Ovary (tissue), 9 donors: ENCODE results near the gene TGFB1. TPM values are rescaled to one million over a fixed set of nuclear protein-coding genes. Genes with fewer than 3 reads are reported as not detected.
"Not testable (repeated sequence)": the region's sequence is repeated elsewhere in the genome, so short reads cannot be mapped to it uniquely, and the experiment has no call there.

Source experiments
- DNase-seq, 5 donors: peaks; one replicate each; pipeline ENCODE4 v3.0.0-alpha.2; 2019 to 2020
- H3K27ac ChIP-seq, 2 donors: fragments of 200-600 bp; one replicate each; pipeline versions ENCODE4 v1.5.1 to v1.8.0; 2019 to 2022
- H3K27me3 ChIP-seq: fragments of 200-600 bp; one replicate; pipeline ENCODE4 v1.8.0; 2022
- H3K36me3 ChIP-seq: fragments of 200-600 bp; sonication (generic); one replicate; pipeline ENCODE4 v1.5.1; 2019
- H3K4me1 ChIP-seq: one replicate; pipeline ENCODE4 v1.8.1; 2013; ENCODE audit warnings: mild to moderate bottlenecking, moderate library complexity; ENCODE audit not compliant: insufficient read depth
- H3K4me3 ChIP-seq: fragments of 200-600 bp; sonication (generic); one replicate; pipeline ENCODE4 v1.5.1; 2017
- H3K9me3 ChIP-seq, 2 donors: fragments of 200-600 bp in 1 of 2; sonication (generic) in 1 of 2; one replicate each; pipeline versions ENCODE4 v1.5.1 to v1.8.1; 2013 to 2019; ENCODE audit warnings: mild to moderate bottlenecking in 1 of 2, moderate library complexity in 1 of 2
- EP300 ChIP-seq: sonication (generic); formaldehyde crosslinking; IDR thresholded peaks from one replicate; pipeline ENCODE4 v1.6.1; 2017; ENCODE audit warnings: antibody characterized with exemption
- POLR2A ChIP-seq: fragments of 450-650 bp; IDR thresholded peaks from one replicate; pipeline ENCODE4 v1.6.1; 2017; ENCODE audit warnings: antibody characterized with exemption, mild to moderate bottlenecking, moderate library complexity
- WGBS, 3 donors: extraction: QIAGEN DNeasy Blood & Tissue Kit in 1 of 3; methylation state at CpG; one replicate each; pipeline versions ENCODE4 v1.1.5 to v1.1.7; 2013 to 2017; 5-methylcytosine and 5-hydroxymethylcytosine counted together
- intact Hi-C, 4 donors: fragments of 100-400 bp; cut with DNase I; formaldehyde crosslinking; loops; one replicate each; pipeline versions ENCODE4 v1.11.0 to v1.15.1; 2022 to 2023
- polyA plus RNA-seq, 2 donors: library from polyadenylated mRNA; stranded (reverse); fragments of 200-250 nt in 1 of 2; fragments of 350-450 nt in 1 of 2; fragmentation: Illumina TruSeq in 1 of 2; extraction: RNeasy Lipid Tissue Mini Kit (QIAGEN cat#74804) in 1 of 2; gene quantifications; one replicate each; pipeline ENCODE4 v1.2.3, GENCODE V29; 2013 to 2014
- small RNA-seq: library from RNA; depleted of rRNA; stranded (forward); fragments of <200 nt; gene quantifications from one replicate; pipeline ENCODE3, GENCODE V24; 2016
- total RNA-seq, 7 donors: library from RNA; depleted of rRNA in 2 of 7; stranded (reverse); fragments of >200 nt in 2 of 7; fragmentation: NEBNext Ultra II Directional in 3 of 7; extraction: Animal tissue kit (Norgen Biotek cat#: 25700) in 3 of 7; gene quantifications; one replicate each; pipeline versions ENCODE4 v1.1.0 to v1.2.4, GENCODE V29; 2016 to 2023
- TF ChIP-seq, protein P1 (sequence below), 3 donors: fragments of 450-650 bp in 2 of 3; fragments of 200-600 bp in 1 of 3; IDR thresholded peaks; one replicate each; pipeline versions ENCODE4 v1.5.1 to v1.8.0; 2016 to 2022; ENCODE audit warnings: antibody characterized with exemption in 3 of 3, mild to moderate bottlenecking in 1 of 3
- donor health status: DM: no; HTN: no; CAD: no; lungs with moderate emphysema.
- donor health status: DM: no; HTN: no; CAD: no.
- donor health status: Bipolar disorder and iron deficiency.
- donor health status: DM: yes; HTN: yes; CAD: no.
- donor health status: DM: no; HTN: no; CAD: no.
- donor health status: DM: yes; HTN: yes; CAD: no.

Gene TGFB1
- total and polyA plus RNA-seq, 9 donors: 9.1 to 31.8 (median 20.8) TPM

DNA sequence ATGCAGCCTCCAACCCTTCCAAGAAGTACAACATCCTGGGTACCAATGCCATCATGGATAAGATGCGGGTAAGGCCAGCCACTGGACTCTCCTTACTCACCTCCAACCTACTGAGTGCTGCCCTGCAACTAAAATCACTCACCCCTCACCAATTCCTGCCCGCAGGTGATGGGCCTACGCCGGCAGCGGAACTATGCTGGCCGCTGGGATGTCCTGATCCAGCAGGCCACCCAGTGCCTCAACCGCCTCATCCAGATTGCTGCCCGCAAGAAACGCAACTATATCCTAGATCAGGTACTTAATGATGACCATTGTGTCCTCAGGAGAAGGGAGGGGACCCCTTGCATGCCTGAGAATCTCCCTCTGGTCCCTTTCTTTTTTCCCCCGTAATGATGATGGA lies 59.3 kb downstream of the TGFB1 start:
- Histone ChIP-seq H3K4me3 (no peak overlapping the region), H3K27me3 (no peaks in the 10 kb centered on the region), H3K36me3 (no peaks in the 10 kb centered on the region), H3K27ac (no peak overlapping the region), H3K4me1 (no peaks in the 10 kb centered on the region), H3K9me3 (no peaks in the 10 kb centered on the region)
- TF ChIP-seq, protein P1, sequence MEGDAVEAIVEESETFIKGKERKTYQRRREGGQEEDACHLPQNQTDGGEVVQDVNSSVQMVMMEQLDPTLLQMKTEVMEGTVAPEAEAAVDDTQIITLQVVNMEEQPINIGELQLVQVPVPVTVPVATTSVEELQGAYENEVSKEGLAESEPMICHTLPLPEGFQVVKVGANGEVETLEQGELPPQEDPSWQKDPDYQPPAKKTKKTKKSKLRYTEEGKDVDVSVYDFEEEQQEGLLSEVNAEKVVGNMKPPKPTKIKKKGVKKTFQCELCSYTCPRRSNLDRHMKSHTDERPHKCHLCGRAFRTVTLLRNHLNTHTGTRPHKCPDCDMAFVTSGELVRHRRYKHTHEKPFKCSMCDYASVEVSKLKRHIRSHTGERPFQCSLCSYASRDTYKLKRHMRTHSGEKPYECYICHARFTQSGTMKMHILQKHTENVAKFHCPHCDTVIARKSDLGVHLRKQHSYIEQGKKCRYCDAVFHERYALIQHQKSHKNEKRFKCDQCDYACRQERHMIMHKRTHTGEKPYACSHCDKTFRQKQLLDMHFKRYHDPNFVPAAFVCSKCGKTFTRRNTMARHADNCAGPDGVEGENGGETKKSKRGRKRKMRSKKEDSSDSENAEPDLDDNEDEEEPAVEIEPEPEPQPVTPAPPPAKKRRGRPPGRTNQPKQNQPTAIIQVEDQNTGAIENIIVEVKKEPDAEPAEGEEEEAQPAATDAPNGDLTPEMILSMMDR (IDR thresholded peaks at IDR 0.05): no peak
- no peak for TF ChIP-seq EP300
- TF ChIP-seq POLR2A: no peak
- DNase-seq: no peak
- intact Hi-C loops: no loop called here
- WGBS, 3 donors: 90 to 95% (median 92%) methylated on average over 10 of the region's 10 CpGs

DNA sequence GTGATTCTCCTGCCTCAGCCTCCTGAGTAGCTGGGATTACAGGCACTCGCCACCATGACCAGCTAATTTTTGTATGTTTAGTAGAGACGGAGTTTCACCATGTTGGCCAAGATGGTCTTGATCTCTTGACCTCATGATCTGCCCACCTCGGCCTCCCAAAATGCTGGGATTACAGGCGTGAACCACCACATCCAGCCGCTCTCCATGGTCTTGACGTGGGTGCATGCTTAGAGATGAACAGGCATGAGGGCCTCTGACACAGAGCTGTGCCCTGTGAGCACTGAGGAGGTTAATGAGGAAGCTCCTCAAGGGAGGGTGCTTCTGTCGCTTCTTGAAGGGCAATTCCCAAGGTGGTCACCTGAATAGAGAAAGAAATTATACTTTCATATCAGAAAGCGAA lies 63.9 kb downstream of the TGFB1 start:
- H3K4me3 ChIP-seq, H3K9me3 ChIP-seq, H3K36me3 ChIP-seq, H3K4me1 ChIP-seq, DNase-seq, H3K27ac ChIP-seq, H3K27me3 ChIP-seq: not testable (repeated sequence)
- intact Hi-C loops: loop anchor here in 1 of 4 donors (5.0 kb wide), 1 partner anchor 1163 kb away; no protein-coding TSS in a partner anchor
- 81 to 91% (median 87%) methylated on average over 8 of the region's 8 CpGs for WGBS, 3 donors

DNA sequence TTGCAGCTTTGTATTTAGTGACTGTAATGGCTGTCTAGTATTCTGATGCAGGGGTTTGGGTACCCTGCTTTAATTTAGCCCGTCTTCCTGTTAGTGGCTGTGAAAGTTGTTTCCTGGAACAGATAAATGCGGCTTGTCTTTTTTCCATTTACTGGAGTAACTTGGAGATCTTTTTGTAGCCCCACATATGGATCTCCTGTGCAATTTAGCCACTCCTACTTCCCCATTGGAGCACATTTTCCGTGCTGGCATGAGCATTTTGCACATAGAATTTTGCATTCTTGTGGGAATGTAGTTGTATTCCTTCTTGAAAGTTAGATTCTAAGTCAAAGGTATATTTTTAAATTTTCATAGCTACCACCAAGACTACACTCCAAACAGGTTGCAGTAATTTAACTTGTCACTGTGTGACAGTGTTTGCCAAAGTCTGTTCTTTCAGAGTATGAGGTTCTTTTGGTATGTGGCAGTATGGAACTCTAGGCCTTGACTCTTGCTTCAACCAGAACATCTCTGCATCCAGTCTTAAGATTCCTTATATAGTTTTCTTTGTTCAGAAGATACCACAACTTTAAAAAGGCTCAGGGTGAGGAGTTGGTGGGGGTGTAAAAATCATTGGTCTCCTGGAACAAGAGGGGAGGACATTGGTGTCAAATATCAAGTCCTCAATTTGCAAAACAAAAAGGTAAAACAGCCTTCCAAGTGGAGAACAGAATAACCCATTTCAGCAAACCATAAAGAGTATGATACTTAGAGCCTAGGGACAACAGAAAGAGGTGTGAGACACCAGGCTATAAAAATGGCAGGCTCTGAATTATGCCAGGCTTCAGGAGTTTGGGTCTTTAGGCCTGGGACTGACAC lies 64.8 kb downstream of the TGFB1 start:
- TF ChIP-seq, protein P1 (IDR thresholded peaks at IDR 0.05): no peak
- TF ChIP-seq POLR2A (no peak), EP300 (no peak)
- Histone ChIP-seq H3K4me3 (no peak overlapping the region), H3K4me1 (no peaks in the 10 kb centered on the region), H3K27me3 (no peaks in the 10 kb centered on the region), H3K27ac (no peak overlapping the region), H3K36me3 (no peaks in the 10 kb centered on the region), H3K9me3 (no peaks in the 10 kb centered on the region)
- 84 to 89% (median 88%) methylated on average over 3 of the region's 3 CpGs for WGBS, 3 donors
- no peak for DNase-seq
- intact Hi-C loops: loop anchor here in 1 of 4 donors (5.0 kb wide), 1 partner anchor 1162 kb away; no protein-coding TSS in a partner anchor

Small RNAs within 50 kb of the gene (small RNA-seq; reads per million reads assigned to genes)
- gene RN7SL34P: not detected

Other genes starting within 250 kb of the TGFB1 start
- not detected for gene CYP2F1, start 239.5 kb downstream of the TGFB1 start, total RNA-seq
- gene CYP2F1, start 239.5 kb downstream of the TGFB1 start, polyA plus RNA-seq: not detected
- 1 to 10 TPM in 5 of 7 donors, under 1 TPM in 2; 0.33 to 6.9 (median 1.3) TPM for gene CYP2S1, start 160.7 kb downstream of the TGFB1 start, total RNA-seq
- gene CYP2S1, start 160.7 kb downstream of the TGFB1 start, polyA plus RNA-seq: under 1 TPM; 0.15 to 0.40 TPM
- gene AXL, start 134.7 kb downstream of the TGFB1 start, total RNA-seq: 10 to 100 TPM; 24.0 to 67.7 (median 36.1) TPM
- 10 to 100 TPM; 18.1 to 34.7 TPM for gene AXL, start 134.7 kb downstream of the TGFB1 start, polyA plus RNA-seq
- 100 to 1,000 TPM; 102 to 259 (median 223) TPM for gene HNRNPUL1, start 89.5 kb downstream of the TGFB1 start, total RNA-seq
- gene HNRNPUL1, start 89.5 kb downstream of the TGFB1 start, polyA plus RNA-seq: 100 to 1,000 TPM; 144 to 211 TPM
- 10 to 100 TPM; 12.8 to 46.1 (median 32.1) TPM for gene CCDC97, start 43.8 kb downstream of the TGFB1 start, total RNA-seq
- gene CCDC97, start 43.8 kb downstream of the TGFB1 start, polyA plus RNA-seq: 10 to 100 TPM; 17.4 to 23.6 TPM
- gene B9D2, start 10.2 kb upstream of the TGFB1 start, total RNA-seq: 1 to 10 TPM; 2.6 to 6.5 (median 4.7) TPM
- 1 to 10 TPM in 1 of 2 donors, under 1 TPM in 1; 0.83 to 7.2 TPM for gene B9D2, start 10.2 kb upstream of the TGFB1 start, polyA plus RNA-seq
- gene TMEM91, start 22.6 kb upstream of the TGFB1 start, total RNA-seq: 10 to 100 TPM in 3 of 7 donors, 1 to 10 TPM in 4; 6.5 to 22.3 (median 9.9) TPM
- 10 to 100 TPM in 1 of 2 donors, 1 to 10 TPM in 1; 6.2 to 16.1 TPM for gene TMEM91, start 22.6 kb upstream of the TGFB1 start, polyA plus RNA-seq
- gene EXOSC5, start 43.4 kb upstream of the TGFB1 start, total RNA-seq: 10 to 100 TPM in 4 of 7 donors, 1 to 10 TPM in 3; 6.6 to 25.0 (median 13.8) TPM
- 10 to 100 TPM in 1 of 2 donors, 1 to 10 TPM in 1; 1.5 to 24.6 TPM for gene EXOSC5, start 43.4 kb upstream of the TGFB1 start, polyA plus RNA-seq
- gene BCKDHA, start 43.9 kb upstream of the TGFB1 start, total RNA-seq: 10 to 100 TPM; 14.3 to 31.6 (median 19.0) TPM
- gene BCKDHA, start 43.9 kb upstream of the TGFB1 start, polyA plus RNA-seq: 10 to 100 TPM in 1 of 2 donors, 1 to 10 TPM in 1; 3.8 to 43.8 TPM
- 1 to 10 TPM in 4 of 7 donors, under 1 TPM in 3; 0.51 to 2.2 (median 1.2) TPM for gene B3GNT8, start 73.5 kb upstream of the TGFB1 start, total RNA-seq
- 1 to 10 TPM in 1 of 2 donors, not detected in 1; 1.1 TPM for gene B3GNT8, start 73.5 kb upstream of the TGFB1 start, polyA plus RNA-seq
- gene DMAC2, start 86.0 kb upstream of the TGFB1 start, total RNA-seq: 10 to 100 TPM; 23.1 to 35.9 (median 33.1) TPM
- 10 to 100 TPM; 31.0 TPM for gene DMAC2, start 86.0 kb upstream of the TGFB1 start, polyA plus RNA-seq
- not detected for gene ERICH4, start 89.2 kb upstream of the TGFB1 start, total RNA-seq
- not detected for gene ERICH4, start 89.2 kb upstream of the TGFB1 start, polyA plus RNA-seq
- gene CEACAM21, start 222.2 kb upstream of the TGFB1 start, total RNA-seq: 1 to 10 TPM in 3 of 7 donors, under 1 TPM in 2, not detected in 2; 0.25 to 1.8 (median 1.1) TPM
- 10 to 100 TPM in 1 of 2 donors, 1 to 10 TPM in 1; 3.0 to 11.4 TPM for gene CEACAM21, start 222.2 kb upstream of the TGFB1 start, polyA plus RNA-seq